Esophagus muscularis mucosa (tissue), 3 donors: ENCODE data around the gene SLC25A10.

Source experiments
- POLR2A ChIP-seq: fragments of 450-650 bp; IDR thresholded peaks from one replicate; pipeline ENCODE4 v1.6.1; 2017; ENCODE audit warnings: antibody characterized with exemption, moderate library complexity, mild to moderate bottlenecking, low read depth
- POLR2AphosphoS5 ChIP-seq, 2 donors: sonication (generic); formaldehyde crosslinking; IDR thresholded peaks; one replicate each; pipeline ENCODE4 v1.6.1; 2017; ENCODE audit warnings: antibody characterized with exemption in 2 of 2
- TF ChIP-seq, protein P1 (sequence below), 3 experiments: fragments of 200-600 bp in 2 of 3; fragments of 450-650 bp in 1 of 3; sonication (generic) in 2 of 3; IDR thresholded peaks; one replicate each; pipeline ENCODE4 v1.5.1; 2017 to 2019; ENCODE audit warnings: antibody characterized with exemption in 3 of 3, mild to moderate bottlenecking in 2 of 3, moderate library complexity in 1 of 3

DNA sequence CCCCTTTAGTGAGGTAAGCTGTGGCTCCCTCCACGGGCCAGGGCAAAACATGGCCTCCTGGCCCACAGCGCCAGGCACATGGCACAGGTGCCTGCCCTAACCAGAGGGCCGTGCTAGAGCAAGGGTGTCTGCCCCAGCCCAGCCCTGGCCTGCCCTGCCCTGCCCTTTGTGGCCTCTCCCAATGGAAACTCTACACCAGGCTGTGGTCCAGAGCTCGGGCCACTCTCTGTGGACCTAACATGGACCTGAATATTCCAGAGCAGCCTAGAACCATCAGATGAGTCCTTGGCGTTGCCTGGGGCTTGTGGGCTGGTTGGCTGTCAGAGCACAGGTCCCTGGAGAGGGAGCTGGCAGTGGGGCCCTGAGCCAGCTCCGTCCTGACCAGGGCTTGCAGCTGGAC lies 16.9 kb upstream of the SLC25A10 start:
- TF ChIP-seq, protein P1, sequence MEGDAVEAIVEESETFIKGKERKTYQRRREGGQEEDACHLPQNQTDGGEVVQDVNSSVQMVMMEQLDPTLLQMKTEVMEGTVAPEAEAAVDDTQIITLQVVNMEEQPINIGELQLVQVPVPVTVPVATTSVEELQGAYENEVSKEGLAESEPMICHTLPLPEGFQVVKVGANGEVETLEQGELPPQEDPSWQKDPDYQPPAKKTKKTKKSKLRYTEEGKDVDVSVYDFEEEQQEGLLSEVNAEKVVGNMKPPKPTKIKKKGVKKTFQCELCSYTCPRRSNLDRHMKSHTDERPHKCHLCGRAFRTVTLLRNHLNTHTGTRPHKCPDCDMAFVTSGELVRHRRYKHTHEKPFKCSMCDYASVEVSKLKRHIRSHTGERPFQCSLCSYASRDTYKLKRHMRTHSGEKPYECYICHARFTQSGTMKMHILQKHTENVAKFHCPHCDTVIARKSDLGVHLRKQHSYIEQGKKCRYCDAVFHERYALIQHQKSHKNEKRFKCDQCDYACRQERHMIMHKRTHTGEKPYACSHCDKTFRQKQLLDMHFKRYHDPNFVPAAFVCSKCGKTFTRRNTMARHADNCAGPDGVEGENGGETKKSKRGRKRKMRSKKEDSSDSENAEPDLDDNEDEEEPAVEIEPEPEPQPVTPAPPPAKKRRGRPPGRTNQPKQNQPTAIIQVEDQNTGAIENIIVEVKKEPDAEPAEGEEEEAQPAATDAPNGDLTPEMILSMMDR (IDR thresholded peaks at IDR 0.05) = no peak
- TF ChIP-seq POLR2AphosphoS5 (IDR thresholded peaks at IDR 0.05) = no peak
- TF ChIP-seq POLR2A = no peak
